CD4-positive, alpha-beta memory T cell (primary cell): Measurements from ENCODE around the gene PTPRR. TPM values are rescaled to one million over a fixed set of nuclear protein-coding genes. Genes with fewer than 3 reads are reported as not detected.

Source experiments
- CTCF ChIA-PET: fragments of 350-600 bp; sonication (Branson Sonifier 250); formaldehyde crosslinking; loops from one replicate; lab custom pipeline; 2021; ENCODE audit warnings: inconsistent platforms; ENCODE audit not compliant: partially characterized antibody; lab: Charles Lee
- POLR2A ChIA-PET: fragments of 350-600 bp; sonication (Branson Sonifier 250); formaldehyde crosslinking; loops from one replicate; lab custom pipeline; 2021; ENCODE audit not compliant: partially characterized antibody; lab: Charles Lee
- DNase-seq, 5 donors: peaks; one replicate each; pipeline versions ENCODE4 v3.0.0 to v3.0.0-alpha.2; 2020 to 2022; ENCODE audit warnings: mixed read lengths in 1 of 5
- H3K27ac ChIP-seq: one replicate; pipeline ENCODE4 v1.7.0; 2013; ENCODE audit warnings: low read depth, low read length
- H3K27me3 ChIP-seq: 2 replicates; pipeline ENCODE4 v1.7.0; 2013; ENCODE audit warnings: mild to moderate bottlenecking, low read length, moderate library complexity; ENCODE audit not compliant: insufficient read depth
- H3K36me3 ChIP-seq: 2 replicates; pipeline ENCODE4 v1.7.0; 2013; ENCODE audit warnings: mild to moderate bottlenecking, low read length, moderate library complexity; ENCODE audit not compliant: insufficient read depth
- H3K4me1 ChIP-seq: 2 replicates; pipeline ENCODE4 v1.7.0; 2013; ENCODE audit warnings: mild to moderate bottlenecking, low read length, moderate library complexity; ENCODE audit not compliant: insufficient read depth
- H3K4me3 ChIP-seq, 2 donors: one replicate each; pipeline ENCODE4 v1.7.0; 2013; ENCODE audit warnings: low read length in 2 of 2, mild to moderate bottlenecking in 1 of 2
- H3K9me3 ChIP-seq, 2 donors: one replicate each; pipeline ENCODE4 v1.7.0; 2013; ENCODE audit warnings: low read length in 2 of 2, control low read depth in 1 of 2; ENCODE audit not compliant: control insufficient read depth in 1 of 2
- H3K27ac Mint-ChIP-seq, 7 donors: one replicate each; pipeline ENCODE4 v1.8.0; 2020 to 2021; ENCODE audit warnings: mixed read lengths in 7 of 7, mild to moderate bottlenecking in 6 of 7, inconsistent platforms in 3 of 7, moderate library complexity in 3 of 7
- H3K27me3 Mint-ChIP-seq, 2 donors: one replicate each; pipeline ENCODE4 v1.8.0; 2020 to 2021; ENCODE audit warnings: mixed read lengths in 2 of 2
- H3K36me3 Mint-ChIP-seq, 2 donors: one replicate each; pipeline ENCODE4 v1.8.0; 2020 to 2021; ENCODE audit warnings: mixed read lengths in 2 of 2, inconsistent platforms in 1 of 2, mild to moderate bottlenecking in 1 of 2
- H3K4me1 Mint-ChIP-seq, 4 donors: one replicate each; pipeline ENCODE4 v1.8.0; 2020 to 2021; ENCODE audit warnings: mixed read lengths in 4 of 4, mild to moderate bottlenecking in 1 of 4
- H3K4me3 Mint-ChIP-seq, 8 donors: one replicate each; pipeline ENCODE4 v1.8.0; 2020 to 2021; ENCODE audit warnings: mixed read lengths in 8 of 8, mild to moderate bottlenecking in 7 of 8, moderate library complexity in 6 of 8, inconsistent platforms in 3 of 8
- H3K9me3 Mint-ChIP-seq, 8 donors: one replicate each; pipeline ENCODE4 v1.8.0; 2020 to 2021; ENCODE audit warnings: mixed read lengths in 8 of 8, mild to moderate bottlenecking in 5 of 8, inconsistent platforms in 3 of 8, moderate library complexity in 1 of 8
- intact Hi-C: fragments of 100-400 bp; cut with micrococcal nuclease; formaldehyde crosslinking; loops from one replicate; pipeline ENCODE4 v1.15.1; 2023
- polyA plus RNA-seq, 2 donors: library from polyadenylated mRNA; unstranded; fragments of 300-500 nt; fragmentation: Illumina TruSeq; gene quantifications; one replicate each; pipeline ENCODE4 v1.2.3, GENCODE V29; 2021
- total RNA-seq, 2 experiments: library from RNA; stranded (reverse); gene quantifications; one replicate each; pipeline ENCODE4 v1.2.3, GENCODE V29; 2021

The PTPRR gene
- total and polyA plus RNA-seq, 4 experiments from 2014 or later, result not detected

DNA sequence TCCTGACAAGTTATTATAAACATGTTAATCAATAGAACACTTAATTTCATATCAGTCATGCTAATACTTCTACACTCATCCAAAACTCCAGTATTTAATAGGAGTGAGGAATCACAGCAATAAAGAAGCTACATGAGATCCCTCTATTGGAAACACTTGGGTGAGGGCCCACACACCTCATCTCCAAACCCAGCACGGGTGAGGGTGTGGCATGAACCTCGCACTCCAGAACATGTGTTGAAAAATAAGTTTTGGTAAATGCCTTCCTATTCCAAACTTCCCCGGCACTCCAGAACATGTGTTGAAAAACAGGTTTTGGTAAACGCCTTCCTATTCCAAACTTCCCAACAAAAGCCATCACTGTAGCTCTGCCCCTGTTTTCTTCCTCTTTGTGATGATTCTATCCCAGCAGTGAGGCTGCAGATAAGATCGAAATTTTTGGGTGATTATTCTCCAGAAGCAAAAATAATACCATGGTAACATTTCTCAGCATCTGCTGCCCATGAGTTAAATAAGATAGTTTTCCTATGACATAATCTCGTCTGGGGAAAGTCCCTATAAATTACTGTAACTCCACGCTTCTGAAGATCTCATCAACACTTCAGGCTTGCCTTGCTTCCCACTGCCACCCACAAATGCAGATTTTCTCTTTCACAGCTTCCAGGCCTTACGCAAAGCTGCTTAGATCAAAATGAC lies 258.9 kb downstream of the PTPRR start:
- H3K36me3 ChIP-seq, result no peaks in the 10 kb centered on the region
- Mint-ChIP-seq H3K27me3 (peaks cover 0 to 3% of the 10 kb centered on the region in 2 donors), H3K9me3 (no peaks in the 10 kb centered on the region), H3K36me3 (no peaks in the 10 kb centered on the region), H3K4me3 (no peak overlapping the region), H3K27ac (no peak overlapping the region), H3K4me1 (peaks cover 0 to 3% (median under 1%) of the 10 kb centered on the region in 4 donors)
- no peaks in the 10 kb centered on the region for H3K4me1 ChIP-seq
- ChIA-PET CTCF (no interaction called here), POLR2A (no interaction called here)
- H3K9me3 ChIP-seq, result no peaks in the 10 kb centered on the region
- intact Hi-C loops, result no loop called here
- no peak for DNase-seq
- no peaks in the 10 kb centered on the region for H3K27me3 ChIP-seq
- no peak overlapping the region for H3K27ac ChIP-seq
- no peak overlapping the region for H3K4me3 ChIP-seq

DNA sequence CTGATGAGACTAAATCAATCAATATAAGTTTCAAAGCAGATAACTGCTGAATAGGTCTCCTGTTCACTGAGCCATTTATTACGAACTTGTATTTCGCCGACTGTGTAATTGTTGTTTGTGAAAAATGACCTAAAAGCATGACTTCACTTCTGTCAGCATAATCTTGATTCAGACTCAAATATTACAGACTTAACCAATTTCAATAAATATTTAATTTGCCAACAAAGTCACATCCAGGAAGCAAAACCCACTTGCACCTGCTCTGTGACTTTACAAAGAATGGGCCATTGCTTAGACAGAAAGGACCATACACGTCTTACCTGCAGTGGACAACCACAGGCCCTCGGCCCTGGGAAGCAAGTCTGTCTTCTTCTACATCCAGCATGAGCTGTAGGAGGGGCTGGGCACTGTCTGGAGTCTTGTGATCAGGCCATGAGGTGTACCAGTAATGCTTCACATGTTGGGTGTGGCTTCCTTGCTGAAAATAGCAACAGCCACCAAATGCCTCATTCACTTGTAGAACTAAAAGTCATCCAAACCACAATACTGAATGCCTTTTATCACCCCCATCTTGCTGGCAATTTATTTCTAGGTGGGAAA lies 259.8 kb downstream of the PTPRR start:
- Mint-ChIP-seq H3K27ac (no peak overlapping the region), H3K9me3 (no peaks in the 10 kb centered on the region), H3K4me3 (no peak overlapping the region), H3K27me3 (peaks cover 0 to 3% of the 10 kb centered on the region in 2 donors), H3K36me3 (no peaks in the 10 kb centered on the region), H3K4me1 (peaks cover 0 to 3% (median under 1%) of the 10 kb centered on the region in 4 donors)
- no peaks in the 10 kb centered on the region for H3K9me3 ChIP-seq
- H3K27me3 ChIP-seq, result no peaks in the 10 kb centered on the region
- ChIA-PET CTCF (no interaction called here), POLR2A (no interaction called here)
- H3K4me3 ChIP-seq, result no peak overlapping the region
- intact Hi-C loops, result no loop called here
- H3K27ac ChIP-seq, result no peak overlapping the region
- H3K36me3 ChIP-seq, result no peaks in the 10 kb centered on the region
- no peaks in the 10 kb centered on the region for H3K4me1 ChIP-seq
- DNase-seq, result peak in 1 of 5 donors; percentile 6

DNA sequence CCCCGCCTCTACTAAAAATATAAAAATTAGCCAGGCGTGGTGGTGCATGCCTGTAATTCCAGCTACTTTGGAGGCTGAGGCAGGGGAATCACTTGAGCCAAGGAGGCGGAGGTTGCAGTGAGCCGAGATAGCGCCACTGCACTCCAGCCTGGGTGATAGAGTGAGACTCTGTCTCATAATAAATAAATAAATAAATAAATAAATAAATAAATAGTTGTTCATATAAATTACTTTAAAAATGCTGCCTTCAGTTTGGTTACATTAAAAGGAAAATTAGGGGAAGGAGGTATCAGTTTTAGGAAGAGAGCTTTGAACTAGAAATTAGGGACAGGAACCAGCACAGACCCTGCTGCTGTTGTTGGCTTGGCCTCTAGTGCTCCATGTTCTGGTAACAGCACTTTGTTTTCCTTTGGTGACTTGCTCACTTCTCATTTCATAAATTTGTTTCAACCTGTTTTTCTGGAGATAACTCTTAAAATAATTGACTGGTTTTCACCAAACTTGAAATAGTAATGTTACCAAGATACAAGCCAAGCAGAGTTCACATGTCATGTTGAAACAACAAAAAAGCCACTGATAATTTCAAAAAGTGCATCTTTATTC lies 260.4 kb downstream of the PTPRR start:
- H3K27me3 ChIP-seq, result no peaks in the 10 kb centered on the region
- Mint-ChIP-seq H3K27ac (no peak overlapping the region), H3K27me3 (peaks cover 1 to 3% of the 10 kb centered on the region in 2 donors), H3K36me3 (no peaks in the 10 kb centered on the region), H3K4me3 (no peak overlapping the region), H3K9me3 (no peaks in the 10 kb centered on the region), H3K4me1 (peaks cover 0 to 3% (median under 1%) of the 10 kb centered on the region in 4 donors)
- H3K4me1 ChIP-seq, result no peaks in the 10 kb centered on the region
- ChIA-PET CTCF (no interaction called here), POLR2A (no interaction called here)
- H3K9me3 ChIP-seq, result no peaks in the 10 kb centered on the region
- intact Hi-C loops, result no loop called here
- no peaks in the 10 kb centered on the region for H3K36me3 ChIP-seq
- no peak overlapping the region for H3K4me3 ChIP-seq
- DNase-seq, result no peak
- H3K27ac ChIP-seq, result no peak overlapping the region

DNA sequence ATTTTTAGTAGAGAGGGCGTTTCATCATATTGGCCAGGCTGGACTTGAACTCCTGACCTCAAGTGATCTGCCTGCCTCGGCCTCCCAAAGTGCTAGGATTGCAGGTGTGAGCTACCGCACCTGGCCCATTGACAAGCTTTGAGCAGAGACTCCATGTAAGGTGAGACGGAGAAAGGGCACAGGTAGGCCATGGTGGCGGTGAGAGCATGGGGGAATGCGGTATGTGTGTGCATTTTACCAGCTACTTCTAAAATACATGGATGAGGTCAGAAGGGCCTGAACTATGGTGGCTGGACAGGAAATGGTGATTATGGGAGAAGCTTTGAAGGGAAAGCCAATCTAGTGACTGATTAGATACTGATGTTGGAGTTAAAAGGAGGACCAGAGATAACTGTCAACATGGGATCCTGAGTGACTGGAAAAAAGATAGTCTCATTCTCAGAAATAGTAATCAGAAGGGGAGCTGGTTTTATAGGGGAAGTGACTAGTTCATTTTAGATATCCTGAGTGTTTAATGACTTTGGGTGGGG lies 261.4 kb downstream of the PTPRR start:
- Histone ChIP-seq H3K4me1 (no peaks in the 10 kb centered on the region), H3K27ac (no peak overlapping the region), H3K36me3 (no peaks in the 10 kb centered on the region), H3K27me3 (no peaks in the 10 kb centered on the region), H3K4me3 (no peak overlapping the region), H3K9me3 (no peaks in the 10 kb centered on the region)
- peaks cover 0 to 3% (median under 1%) of the 10 kb centered on the region in 4 donors for H3K4me1 Mint-ChIP-seq
- H3K27me3 Mint-ChIP-seq, result peaks cover 1 to 3% of the 10 kb centered on the region in 2 donors
- intact Hi-C loops, result no loop called here
- H3K36me3 Mint-ChIP-seq, result no peaks in the 10 kb centered on the region
- no peak overlapping the region for H3K27ac Mint-ChIP-seq
- no peak overlapping the region for H3K4me3 Mint-ChIP-seq
- CTCF ChIA-PET, result no interaction called here
- POLR2A ChIA-PET, result no interaction called here
- no peak for DNase-seq
- H3K9me3 Mint-ChIP-seq, result no peaks in the 10 kb centered on the region

DNA sequence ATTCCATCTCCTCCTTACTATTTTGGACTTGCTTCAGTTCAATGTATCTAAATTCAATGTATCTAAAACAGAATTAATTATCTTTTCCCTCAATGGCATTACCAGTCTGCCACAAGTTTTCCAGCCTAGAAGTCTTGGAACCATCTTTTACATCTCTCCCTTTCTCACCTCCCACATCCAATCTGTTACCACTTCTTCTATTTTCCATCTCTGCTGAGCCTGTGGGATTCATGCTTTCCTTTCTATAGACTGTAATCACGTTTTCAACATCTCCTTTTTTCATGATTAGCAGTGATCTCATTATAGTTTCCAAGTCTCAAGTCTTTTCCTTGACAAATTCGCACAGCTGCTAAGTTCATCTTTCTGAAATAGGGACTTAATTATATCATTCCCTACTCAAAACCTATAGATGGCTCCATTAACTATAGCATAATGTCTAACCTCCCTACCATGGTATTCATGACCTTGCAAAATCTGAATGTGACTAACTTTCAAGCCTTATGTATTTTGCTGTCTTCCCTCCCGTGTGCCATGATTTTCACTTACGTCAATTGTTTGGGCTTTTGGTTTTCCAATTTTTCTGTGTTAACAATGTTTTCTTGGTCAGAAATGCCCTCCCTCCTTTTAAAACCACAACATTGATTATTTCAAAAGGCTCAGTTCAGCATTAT lies 262.8 kb downstream of the PTPRR start:
- ChIA-PET CTCF (no interaction called here), POLR2A (no interaction called here)
- DNase-seq, result no peak
- H3K27ac ChIP-seq, result no peak overlapping the region
- Mint-ChIP-seq H3K27me3 (peaks cover 1 to 3% of the 10 kb centered on the region in 2 donors), H3K9me3 (no peaks in the 10 kb centered on the region), H3K4me1 (peaks cover 0 to 3% (median under 1%) of the 10 kb centered on the region in 4 donors), H3K27ac (no peak overlapping the region), H3K4me3 (no peak overlapping the region), H3K36me3 (no peaks in the 10 kb centered on the region)
- no peaks in the 10 kb centered on the region for H3K9me3 ChIP-seq
- H3K4me1 ChIP-seq, result no peaks in the 10 kb centered on the region
- no peak overlapping the region for H3K4me3 ChIP-seq
- no peaks in the 10 kb centered on the region for H3K27me3 ChIP-seq
- no peaks in the 10 kb centered on the region for H3K36me3 ChIP-seq
- intact Hi-C loops, result no loop called here

DNA sequence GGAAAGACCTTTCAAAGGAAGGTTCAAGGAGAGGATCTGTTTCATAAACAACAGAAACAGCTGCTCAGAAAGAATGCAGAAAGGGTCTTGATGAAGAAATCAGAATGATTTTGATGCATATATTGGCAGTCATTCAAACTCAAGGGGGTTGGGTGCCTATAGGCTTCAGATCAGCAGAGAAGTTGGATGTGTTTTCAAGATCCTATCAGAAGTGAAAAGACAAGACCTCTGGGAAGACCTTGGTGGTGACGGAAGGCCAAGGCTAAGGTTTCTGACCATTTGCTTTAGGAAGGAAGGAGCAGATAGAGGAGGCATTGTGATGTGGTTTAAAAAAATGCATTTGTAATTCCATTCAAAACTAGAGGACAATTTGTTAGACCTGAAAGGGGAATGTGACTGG lies 268.1 kb downstream of the PTPRR start:
- no peaks in the 10 kb centered on the region for H3K9me3 ChIP-seq
- CTCF ChIA-PET, result no interaction called here
- H3K4me3 Mint-ChIP-seq, result no peak overlapping the region
- H3K27me3 Mint-ChIP-seq, result peaks cover 1 to 2% of the 10 kb centered on the region in 2 donors
- no peaks in the 10 kb centered on the region for H3K36me3 Mint-ChIP-seq
- H3K27ac ChIP-seq, result no peak overlapping the region
- no peaks in the 10 kb centered on the region for H3K36me3 ChIP-seq
- no peak overlapping the region for H3K4me3 ChIP-seq
- POLR2A ChIA-PET, result no interaction called here
- no peaks in the 10 kb centered on the region for H3K4me1 Mint-ChIP-seq
- no peaks in the 10 kb centered on the region for H3K9me3 Mint-ChIP-seq
- intact Hi-C loops, result no loop called here
- no peak for DNase-seq
- H3K27me3 ChIP-seq, result no peaks in the 10 kb centered on the region
- no peaks in the 10 kb centered on the region for H3K4me1 ChIP-seq
- no peak overlapping the region for H3K27ac Mint-ChIP-seq

DNA sequence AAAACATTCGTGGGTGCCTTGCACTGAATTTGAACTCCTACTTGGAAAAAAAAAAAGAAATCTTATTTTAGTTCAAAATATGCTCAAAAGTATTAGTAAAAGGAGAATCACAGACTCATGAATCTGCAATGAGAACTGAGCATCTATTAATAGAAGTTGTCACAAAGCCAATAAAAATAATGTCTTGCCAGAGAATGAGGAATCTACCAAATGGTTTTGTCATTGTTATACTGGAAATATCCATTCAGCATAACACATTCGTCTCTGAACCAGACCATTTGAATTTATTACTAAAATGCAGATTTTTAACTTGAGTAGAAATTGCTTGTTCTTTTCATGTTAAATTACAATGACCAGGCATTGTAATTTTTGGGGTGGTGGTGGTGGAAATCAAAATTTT lies 271.7 kb downstream of the PTPRR start:
- CTCF ChIA-PET, result no interaction called here
- Mint-ChIP-seq H3K9me3 (no peaks in the 10 kb centered on the region), H3K4me1 (no peaks in the 10 kb centered on the region), H3K27me3 (peaks cover 0 to 3% of the 10 kb centered on the region in 2 donors), H3K36me3 (no peaks in the 10 kb centered on the region), H3K4me3 (no peak overlapping the region), H3K27ac (no peak overlapping the region)
- no peak for DNase-seq
- H3K9me3 ChIP-seq, result no peaks in the 10 kb centered on the region
- POLR2A ChIA-PET, result no interaction called here
- no peak overlapping the region for H3K4me3 ChIP-seq
- no peaks in the 10 kb centered on the region for H3K4me1 ChIP-seq
- no peaks in the 10 kb centered on the region for H3K36me3 ChIP-seq
- no peak overlapping the region for H3K27ac ChIP-seq
- no peaks in the 10 kb centered on the region for H3K27me3 ChIP-seq
- intact Hi-C loops, result no loop called here
